ENCODE data around the gene NAGLU.

DNA sequence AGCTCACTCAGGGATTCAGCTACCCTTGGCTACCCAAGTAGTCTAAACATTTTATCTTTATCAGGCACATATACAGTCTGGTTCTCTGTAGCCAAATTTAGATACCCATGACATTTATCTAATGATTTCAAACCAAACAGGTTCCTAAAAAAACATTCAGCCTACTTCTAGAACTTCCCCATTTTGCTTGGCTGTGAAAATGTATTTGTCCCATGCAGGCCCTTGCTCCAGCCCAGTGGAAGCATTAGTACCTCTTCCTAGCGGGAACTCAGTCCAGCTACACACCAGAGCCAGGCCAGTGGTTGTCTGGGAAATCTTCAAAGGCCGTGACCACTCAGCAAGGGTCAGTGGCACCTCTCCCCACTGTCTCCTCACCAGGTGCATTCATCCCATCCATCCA, 26.2 kb upstream of the NAGLU start:
- TF ChIP-seq, protein P1, sequence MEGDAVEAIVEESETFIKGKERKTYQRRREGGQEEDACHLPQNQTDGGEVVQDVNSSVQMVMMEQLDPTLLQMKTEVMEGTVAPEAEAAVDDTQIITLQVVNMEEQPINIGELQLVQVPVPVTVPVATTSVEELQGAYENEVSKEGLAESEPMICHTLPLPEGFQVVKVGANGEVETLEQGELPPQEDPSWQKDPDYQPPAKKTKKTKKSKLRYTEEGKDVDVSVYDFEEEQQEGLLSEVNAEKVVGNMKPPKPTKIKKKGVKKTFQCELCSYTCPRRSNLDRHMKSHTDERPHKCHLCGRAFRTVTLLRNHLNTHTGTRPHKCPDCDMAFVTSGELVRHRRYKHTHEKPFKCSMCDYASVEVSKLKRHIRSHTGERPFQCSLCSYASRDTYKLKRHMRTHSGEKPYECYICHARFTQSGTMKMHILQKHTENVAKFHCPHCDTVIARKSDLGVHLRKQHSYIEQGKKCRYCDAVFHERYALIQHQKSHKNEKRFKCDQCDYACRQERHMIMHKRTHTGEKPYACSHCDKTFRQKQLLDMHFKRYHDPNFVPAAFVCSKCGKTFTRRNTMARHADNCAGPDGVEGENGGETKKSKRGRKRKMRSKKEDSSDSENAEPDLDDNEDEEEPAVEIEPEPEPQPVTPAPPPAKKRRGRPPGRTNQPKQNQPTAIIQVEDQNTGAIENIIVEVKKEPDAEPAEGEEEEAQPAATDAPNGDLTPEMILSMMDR (conservative IDR thresholded peaks at IDR 0.05), result no peak
- no peak for TF ChIP-seq ZFX (IDR thresholded peaks at IDR 0.05)

Measured in C4-2B (cell line).